ENCODE measurements around the gene NTN4.
A peak's percentile ranks its signal among the peaks of the same experiment; 100 is the strongest.

GRCh38 chr12:95733141-95733825 is 57.3 kb downstream of the NTN4 start:
- no peak for TF ChIP-seq CTCF (IDR thresholded peaks at IDR 0.05)
- no peak for TF ChIP-seq POLR2A (IDR thresholded peaks at IDR 0.05)
- peak; percentile 35 to 55 (median 41) for TF ChIP-seq POLR2AphosphoS5 (IDR thresholded peaks at IDR 0.05)
